Measurements from ENCODE around the gene UNC80.

Gene UNC80

GRCh38 chr2:209753020-209753419, 18.6 kb upstream of the UNC80 start:
- Mint-ChIP-seq H3K27ac (no peak overlapping the region), H3K4me1 (no peaks in the 10 kb centered on the region), H3K4me3 (no peak overlapping the region), H3K9me3 (no peaks in the 10 kb centered on the region), H3K27me3 (ENCODE audit: low read depth) (peaks cover 9% of the 10 kb centered on the region), H3K36me3 (ENCODE audit: low read depth) (no peaks in the 10 kb centered on the region)
- TF ChIP-seq, protein P1, sequence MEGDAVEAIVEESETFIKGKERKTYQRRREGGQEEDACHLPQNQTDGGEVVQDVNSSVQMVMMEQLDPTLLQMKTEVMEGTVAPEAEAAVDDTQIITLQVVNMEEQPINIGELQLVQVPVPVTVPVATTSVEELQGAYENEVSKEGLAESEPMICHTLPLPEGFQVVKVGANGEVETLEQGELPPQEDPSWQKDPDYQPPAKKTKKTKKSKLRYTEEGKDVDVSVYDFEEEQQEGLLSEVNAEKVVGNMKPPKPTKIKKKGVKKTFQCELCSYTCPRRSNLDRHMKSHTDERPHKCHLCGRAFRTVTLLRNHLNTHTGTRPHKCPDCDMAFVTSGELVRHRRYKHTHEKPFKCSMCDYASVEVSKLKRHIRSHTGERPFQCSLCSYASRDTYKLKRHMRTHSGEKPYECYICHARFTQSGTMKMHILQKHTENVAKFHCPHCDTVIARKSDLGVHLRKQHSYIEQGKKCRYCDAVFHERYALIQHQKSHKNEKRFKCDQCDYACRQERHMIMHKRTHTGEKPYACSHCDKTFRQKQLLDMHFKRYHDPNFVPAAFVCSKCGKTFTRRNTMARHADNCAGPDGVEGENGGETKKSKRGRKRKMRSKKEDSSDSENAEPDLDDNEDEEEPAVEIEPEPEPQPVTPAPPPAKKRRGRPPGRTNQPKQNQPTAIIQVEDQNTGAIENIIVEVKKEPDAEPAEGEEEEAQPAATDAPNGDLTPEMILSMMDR (IDR thresholded peaks at IDR 0.05; ENCODE audit: unreplicated experiment in 3 of 3): no peak

GRCh38 chr2:209757163-209757562, 14.5 kb upstream of the UNC80 start:
- no peak overlapping the region for H3K4me3 Mint-ChIP-seq
- no peak overlapping the region for H3K27ac Mint-ChIP-seq
- H3K36me3 Mint-ChIP-seq (ENCODE audit: low read depth): no peaks in the 10 kb centered on the region
- H3K4me1 Mint-ChIP-seq: no peaks in the 10 kb centered on the region
- TF ChIP-seq, protein P1 (IDR thresholded peaks at IDR 0.05; ENCODE audit: unreplicated experiment in 3 of 3): no peak
- H3K27me3 Mint-ChIP-seq (ENCODE audit: low read depth): peaks cover 14% of the 10 kb centered on the region
- H3K9me3 Mint-ChIP-seq: no peaks in the 10 kb centered on the region

DNA sequence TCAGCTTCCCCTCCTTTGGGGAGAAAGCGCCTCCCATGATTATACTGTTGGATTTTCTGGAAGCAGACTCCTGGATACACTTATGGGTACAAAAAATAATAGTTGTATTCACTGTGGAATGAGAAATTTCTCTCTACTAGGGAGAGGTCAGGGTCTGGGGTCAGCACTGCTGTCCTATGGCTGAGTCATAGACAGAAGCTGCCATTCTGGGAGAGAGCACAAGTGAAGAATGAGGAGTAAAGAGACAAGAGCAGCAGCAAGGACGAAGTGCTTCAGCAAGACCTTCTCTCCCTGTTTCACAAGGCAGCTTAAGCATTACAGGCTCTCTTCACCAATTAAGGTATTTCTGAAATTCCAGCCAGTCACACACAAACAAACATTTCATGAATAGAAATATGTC, 10.1 kb upstream of the UNC80 start:
- Mint-ChIP-seq H3K27ac (no peak overlapping the region), H3K36me3 (ENCODE audit: low read depth) (no peaks in the 10 kb centered on the region), H3K9me3 (no peaks in the 10 kb centered on the region), H3K4me3 (no peak overlapping the region), H3K27me3 (ENCODE audit: low read depth) (peaks cover 12% of the 10 kb centered on the region), H3K4me1 (no peaks in the 10 kb centered on the region)
- TF ChIP-seq, protein P1 (IDR thresholded peaks at IDR 0.05; ENCODE audit: unreplicated experiment in 3 of 3): no peak

GRCh38 chr2:209762563-209762962, 9.1 kb upstream of the UNC80 start:
- Mint-ChIP-seq H3K27me3 (ENCODE audit: low read depth) (peaks cover 7% of the 10 kb centered on the region), H3K9me3 (no peaks in the 10 kb centered on the region), H3K36me3 (ENCODE audit: low read depth) (no peaks in the 10 kb centered on the region), H3K4me1 (no peaks in the 10 kb centered on the region), H3K27ac (no peak overlapping the region), H3K4me3 (no peak overlapping the region)
- TF ChIP-seq, protein P1 (IDR thresholded peaks at IDR 0.05; ENCODE audit: unreplicated experiment in 3 of 3): no peak

GRCh38 chr2:209763106-209763505, 8.5 kb upstream of the UNC80 start:
- Mint-ChIP-seq H3K27ac (no peak overlapping the region), H3K27me3 (ENCODE audit: low read depth) (peaks cover 5% of the 10 kb centered on the region), H3K36me3 (ENCODE audit: low read depth) (no peaks in the 10 kb centered on the region), H3K4me3 (no peak overlapping the region), H3K4me1 (no peaks in the 10 kb centered on the region), H3K9me3 (no peaks in the 10 kb centered on the region)
- TF ChIP-seq, protein P1 (IDR thresholded peaks at IDR 0.05; ENCODE audit: unreplicated experiment in 3 of 3): no peak

DNA sequence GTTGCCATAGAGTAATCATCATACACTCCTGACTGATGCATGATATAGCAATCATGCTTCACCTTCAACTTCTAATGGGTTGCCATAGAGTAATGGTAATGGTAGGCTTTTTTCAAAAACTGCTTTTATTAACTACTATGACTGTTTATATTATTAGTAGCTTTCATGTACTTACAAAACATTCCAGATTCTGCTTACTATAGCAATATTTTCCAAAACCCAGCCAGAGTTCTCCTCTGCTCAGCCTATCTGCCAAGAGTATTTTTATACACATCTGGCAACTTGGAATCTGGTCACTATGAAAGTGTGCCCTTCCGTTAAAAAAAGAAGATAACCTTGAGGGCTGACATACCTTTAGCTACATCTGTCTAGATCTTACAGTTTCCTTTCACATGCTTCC, 5.0 kb upstream of the UNC80 start:
- H3K4me3 Mint-ChIP-seq: no peak overlapping the region
- no peak overlapping the region for H3K27ac Mint-ChIP-seq

More for the DNA sequence above, 5.0 kb upstream of the UNC80 start:
- TF ChIP-seq, protein P1 (IDR thresholded peaks at IDR 0.05; ENCODE audit: unreplicated experiment in 3 of 3): no peak
- Mint-ChIP-seq H3K36me3 (ENCODE audit: low read depth) (no peaks in the 10 kb centered on the region), H3K9me3 (no peaks in the 10 kb centered on the region), H3K27me3 (ENCODE audit: low read depth) (peaks cover 19% of the 10 kb centered on the region), H3K4me1 (no peaks in the 10 kb centered on the region)
